K562 (cell line): Measurements from ENCODE around the gene DKKL1. TPM values are rescaled to one million over a fixed set of nuclear protein-coding genes. Genes with fewer than 3 reads are reported as not detected.

ENCODE experiments used
- ARID1B ChIP-seq: fragments of 450-650 bp; IDR thresholded peaks from 2 replicates; pipeline ENCODE4 v1.6.1; 2016; ENCODE audit warnings: antibody characterized with exemption, mild to moderate bottlenecking, inconsistent platforms
- ARID4B ChIP-seq: sonication (generic); formaldehyde crosslinking; IDR thresholded peaks from 2 replicates; pipeline ENCODE4 v1.8.0; 2022; ENCODE audit warnings: mild to moderate bottlenecking, missing genetic modification reagents
- BCLAF1 ChIP-seq, 2 experiments: fragments of 450-650 bp in 1 of 2; IDR thresholded peaks; 2 replicates each; pipeline ENCODE4 v1.6.1; 2011 to 2017; ENCODE audit warnings: low read depth in 2 of 2, antibody characterized with exemption in 1 of 2, borderline replicate concordance in 1 of 2, low read length in 1 of 2, mild to moderate bottlenecking in 1 of 2, mixed read lengths in 1 of 2; ENCODE audit not compliant: control insufficient read depth in 1 of 2
- CUX1 ChIP-seq: fragments of 200-800 bp; sonication (Bioruptor generic); IDR thresholded peaks from 2 replicates; pipeline ENCODE4 v1.6.1; 2016; ENCODE audit warnings: missing genetic modification characterization, missing compliant biosample characterization
- E2F5 ChIP-seq: sonication (generic); formaldehyde crosslinking; IDR thresholded peaks from 2 replicates; pipeline ENCODE4 v1.8.0; 2022; ENCODE audit warnings: mild to moderate bottlenecking, missing genetic modification reagents
- FOXM1 ChIP-seq, 2 experiments: fragments of 450-650 bp in 1 of 2; sonication (generic) in 1 of 2; formaldehyde crosslinking in 1 of 2; IDR thresholded peaks; 2 replicates each; pipeline versions ENCODE4 v1.6.1 to v1.9.0; 2017 to 2022; ENCODE audit warnings: low read depth in 2 of 2, mild to moderate bottlenecking in 2 of 2, missing genetic modification reagents in 1 of 2, moderate library complexity in 1 of 2
- JUNB ChIP-seq: fragments of 450-650 bp; formaldehyde crosslinking; conservative IDR thresholded peaks from 2 replicates; pipeline ENCODE4 v1.4.0; 2020; ENCODE audit warnings: mild to moderate bottlenecking
- MNT ChIP-seq, 2 experiments: fragments of 450-650 bp; conservative IDR thresholded peaks; 2 replicates each; pipeline ENCODE4 v1.6.1; 2017; ENCODE audit warnings: mild to moderate bottlenecking in 2 of 2, moderate library complexity in 2 of 2
- ZBTB17 ChIP-seq: fragments of 450-650 bp; formaldehyde crosslinking; IDR thresholded peaks from 2 replicates; pipeline ENCODE4 v1.4.0; 2020; ENCODE audit warnings: mild to moderate bottlenecking
- polyA plus RNA-seq, 8 experiments: library from polyadenylated mRNA; depleted of rRNA in 4 of 8; stranded (reverse) in 5 of 8; unstranded in 3 of 8; fragments of >200 nt; fragmentation: Nextera tagmentation in 2 of 8; fragmentation: Illumina TruSeq in 1 of 8; extraction: Ambion mirVana in 2 of 8; extraction: Trizol in 1 of 8; gene quantifications; 2 replicates each; pipeline versions ENCODE4 v1.2.1 to v1.2.3, GENCODE V29; 2011 to 2014; ENCODE audit warnings: inconsistent platforms in 1 of 8, missing spikeins in 1 of 8
- total RNA-seq, 7 experiments: library from RNA; depleted of rRNA in 6 of 7; stranded (reverse); fragments of >200 nt in 6 of 7; fragmentation: Illumina TruSeq in 2 of 7; extraction: Trizol in 2 of 7; gene quantifications; 2 replicates each; pipeline versions ENCODE4 v1.2.1 to v1.2.3, GENCODE V29; 2011 to 2021; ENCODE audit warnings: low replicate concordance in 1 of 7

The DKKL1 gene
- total and polyA plus RNA-seq, 9 of the 15 experiments (the other 6 are each of a cell fraction or from before 2014, with no cell fraction given) = 0.15 to 1.7 (median 0.52) TPM

- TF ChIP-seq BCLAF1 (IDR thresholded peaks at IDR 0.05; ENCODE audit: borderline replicate concordance in 1 of 2, control insufficient read depth in 1 of 2, low read depth in 2 of 2, low read length in 1 of 2) (no peak), MNT (conservative IDR thresholded peaks at IDR 0.05) (no peak), ARID4B (CRISPR knock-in tag) (no peak), JUNB (CRISPR knock-in tag) (no peak), CUX1 (CRISPR knock-in tag) (no peak), E2F5 (no peak), ARID1B (no peak), ZBTB17 (CRISPR knock-in tag) (no peak), FOXM1 (IDR thresholded peaks at IDR 0.05; ENCODE audit: low read depth) (no peak), FOXM1 (CRISPR knock-in tag; IDR thresholded peaks at IDR 0.05; ENCODE audit: low read depth) (no peak)
Measured at GRCh38 chr19:49331616-49332055, 32.0 kb upstream of the DKKL1 start (continued).
